IMR-90 (cell line): Measurements from ENCODE around the gene SGMS1. TPM values are rescaled to one million over a fixed set of nuclear protein-coding genes. Genes with fewer than 3 reads are reported as not detected.

Source experiments
- ATAC-seq: fragments of 200-7000 bp; cut with Tn5 transposase; 2 replicates; pipeline ENCODE4 v1.9.1; 2020; ENCODE audit warnings: low read depth, mild to moderate bottlenecking, moderate library complexity
- BruUV-seq: library from RNA; stranded (reverse); fragments of 400-500 nt; replicated peaks from 2 replicates; lab custom pipeline; 2021; lab: Mats Ljungman, UMichigan
- CTCF ChIA-PET: fragments of 300-600 bp; formaldehyde crosslinking; extraction: SDS; loops from one replicate; lab custom pipeline; 2021; ENCODE audit warnings: antibody characterized with exemption; lab: Yijun Ruan, JAX
- POLR2A ChIA-PET: fragments of 300-600 bp; sonication (Branson Sonifier 250); formaldehyde crosslinking; loops from one replicate; lab custom pipeline; 2022; ENCODE audit warnings: antibody characterized with exemption; ENCODE audit not compliant: unreplicated experiment; lab: Charles Lee
- DNase-seq: peaks from one replicate; pipeline ENCODE4 v3.0.0; 2013
- H2AFZ ChIP-seq: replicated peaks from 2 replicates; pipeline ENCODE3; 2013; ENCODE audit warnings: low read length, mild to moderate bottlenecking; ENCODE audit not compliant: poor library complexity
- H2AK5ac ChIP-seq: 2 replicates; pipeline ENCODE4 v1.6.1; 2013; ENCODE audit warnings: low read depth, low read length, inconsistent platforms
- H2AK9ac ChIP-seq: replicated peaks from 2 replicates; pipeline ENCODE3; 2013; ENCODE audit warnings: mild to moderate bottlenecking, low read depth, low read length, moderate library complexity; ENCODE audit not compliant: poor library complexity
- H2BK120ac ChIP-seq: 2 replicates; pipeline ENCODE4 v1.6.1; 2013; ENCODE audit warnings: low read depth, low read length, inconsistent platforms
- H2BK15ac ChIP-seq: 3 replicates; pipeline ENCODE4 v1.6.1; 2013; ENCODE audit warnings: low read depth, low read length, inconsistent platforms
- H2BK20ac ChIP-seq: 2 replicates; pipeline ENCODE4 v1.6.1; 2013; ENCODE audit warnings: low read depth, mild to moderate bottlenecking, inconsistent platforms, low read length, moderate library complexity
- H2BK5ac ChIP-seq: 2 replicates; pipeline ENCODE4 v1.6.1; 2013; ENCODE audit warnings: mild to moderate bottlenecking, low read depth, low read length, inconsistent platforms; ENCODE audit not compliant: poor library complexity, severe bottlenecking
- H3K14ac ChIP-seq: replicated peaks from 2 replicates; pipeline ENCODE4 v1.6.1; 2013; ENCODE audit warnings: low read depth, low read length, inconsistent platforms
- H3K18ac ChIP-seq: 2 replicates; pipeline ENCODE4 v1.6.1; 2013; ENCODE audit warnings: low read depth, low read length, control low read depth
- H3K23ac ChIP-seq: 2 replicates; pipeline ENCODE4 v1.6.1; 2013; ENCODE audit warnings: low read depth, low read length, inconsistent platforms
- H3K27ac ChIP-seq: 2 replicates; pipeline ENCODE4 v1.5.1; 2013; ENCODE audit warnings: mild to moderate bottlenecking, control low read depth, low read length; ENCODE audit not compliant: insufficient read depth
- H3K27me3 ChIP-seq: 2 replicates; pipeline ENCODE4 v1.6.1; 2013; ENCODE audit warnings: low read length; ENCODE audit not compliant: control insufficient read depth, insufficient read depth
- H3K36me3 ChIP-seq: 2 replicates; pipeline ENCODE4 v1.6.1; 2013; ENCODE audit warnings: low read length, mixed read lengths; ENCODE audit not compliant: control insufficient read depth, insufficient read depth
- H3K4ac ChIP-seq: 2 replicates; pipeline ENCODE4 v1.6.1; 2013; ENCODE audit warnings: low read depth, low read length, inconsistent platforms
- H3K4me1 ChIP-seq: 2 replicates; pipeline ENCODE4 v1.6.1; 2013; ENCODE audit warnings: low read length, mixed read lengths; ENCODE audit not compliant: control insufficient read depth, insufficient read depth
- H3K4me2 ChIP-seq: 2 replicates; pipeline ENCODE4 v1.6.1; 2013; ENCODE audit warnings: low read depth, mild to moderate bottlenecking, control low read depth, low read length, moderate library complexity
- H3K4me3 ChIP-seq: 2 replicates; pipeline ENCODE4 v1.5.1; 2013; ENCODE audit warnings: low read depth, mild to moderate bottlenecking, control low read depth, low read length, moderate library complexity; ENCODE audit not compliant: insufficient read depth
- H3K56ac ChIP-seq: 2 replicates; pipeline ENCODE4 v1.6.1; 2013; ENCODE audit warnings: low read length, inconsistent platforms; ENCODE audit not compliant: insufficient read depth; ENCODE audit errors: extremely low read depth
- H3K79me1 ChIP-seq, 2 experiments: 2 replicates each; pipeline ENCODE4 v1.6.1; 2013; ENCODE audit warnings: low read length in 2 of 2, inconsistent platforms in 1 of 2, low read depth in 1 of 2
- H3K9ac ChIP-seq: 2 replicates; pipeline ENCODE4 v1.6.1; 2013; ENCODE audit warnings: low read depth, low read length, control low read depth
- H3K9me1 ChIP-seq: 2 replicates; pipeline ENCODE4 v1.6.1; 2013; ENCODE audit warnings: low read length, inconsistent platforms; ENCODE audit not compliant: insufficient read depth
- H3K9me3 ChIP-seq: 2 replicates; pipeline ENCODE4 v1.6.1; 2013; ENCODE audit warnings: low read length; ENCODE audit not compliant: control insufficient read depth, insufficient read depth
- H4K20me1 ChIP-seq: 2 replicates; pipeline ENCODE4 v1.6.1; 2013; ENCODE audit warnings: low read length, inconsistent platforms; ENCODE audit not compliant: insufficient read depth
- H4K5ac ChIP-seq: 2 replicates; pipeline ENCODE4 v1.6.1; 2013; ENCODE audit warnings: mild to moderate bottlenecking, low read depth, low read length, control low read depth
- H4K8ac ChIP-seq, 2 experiments: 2 replicates each; pipeline ENCODE4 v1.6.1; 2013; ENCODE audit warnings: low read depth in 2 of 2, low read length in 2 of 2, control low read depth in 1 of 2, inconsistent platforms in 1 of 2
- H4K91ac ChIP-seq: 2 replicates; pipeline ENCODE4 v1.6.1; 2013; ENCODE audit warnings: low read depth, low read length, inconsistent platforms; ENCODE audit not compliant: insufficient read depth
- CEBPB ChIP-seq: IDR thresholded peaks from 2 replicates; pipeline ENCODE4 v1.6.1; 2012; ENCODE audit warnings: low read depth, low read length, improper control_type of control experiment
- FOS ChIP-seq: fragments of 150-350 bp; IDR thresholded peaks from 2 replicates; pipeline ENCODE4 v1.6.1; 2016; ENCODE audit warnings: low read depth, low read length
- NFE2L2 ChIP-seq: fragments of 150-350 bp; IDR thresholded peaks from 2 replicates; pipeline ENCODE4 v1.6.1; 2016; ENCODE audit warnings: low read depth, mild to moderate bottlenecking, low read length
- dilution Hi-C: fragments of 300-500 bp; cut with HindIII; formaldehyde crosslinking; loops from one replicate; pipeline ENCODE4 v1.14.3; 2018; ENCODE audit warnings: low sequenced_read_pairs; ENCODE audit not compliant: unreplicated experiment
- in situ Hi-C: fragments of 300-500 bp; cut with MboI; formaldehyde crosslinking; loops from 3 replicates; pipeline ENCODE4 v1.14.3; 2019; ENCODE audit warnings: low sequenced_read_pairs, inconsistent platforms, mixed read lengths
- intact Hi-C: fragments of 100-400 bp; cut with micrococcal nuclease; formaldehyde crosslinking; loops from 2 replicates; pipeline ENCODE4 v1.10.0; 2022
- polyA plus RNA-seq, 3 experiments: library from polyadenylated mRNA; depleted of rRNA; stranded (reverse); fragments of >200 nt; gene quantifications; 2 replicates each; pipeline ENCODE4 v1.2.3, GENCODE V29; 2012; ENCODE audit warnings: low replicate concordance in 1 of 3
- total RNA-seq: library from RNA; depleted of rRNA; stranded (reverse); fragments of >200 nt; gene quantifications from 2 replicates; pipeline ENCODE4 v1.2.3, GENCODE V29; 2012

SGMS1 gene
- total and polyA plus RNA-seq, 2 of the 4 experiments (the other 2 are of a cell fraction): 9.8 to 30.8 TPM

DNA sequence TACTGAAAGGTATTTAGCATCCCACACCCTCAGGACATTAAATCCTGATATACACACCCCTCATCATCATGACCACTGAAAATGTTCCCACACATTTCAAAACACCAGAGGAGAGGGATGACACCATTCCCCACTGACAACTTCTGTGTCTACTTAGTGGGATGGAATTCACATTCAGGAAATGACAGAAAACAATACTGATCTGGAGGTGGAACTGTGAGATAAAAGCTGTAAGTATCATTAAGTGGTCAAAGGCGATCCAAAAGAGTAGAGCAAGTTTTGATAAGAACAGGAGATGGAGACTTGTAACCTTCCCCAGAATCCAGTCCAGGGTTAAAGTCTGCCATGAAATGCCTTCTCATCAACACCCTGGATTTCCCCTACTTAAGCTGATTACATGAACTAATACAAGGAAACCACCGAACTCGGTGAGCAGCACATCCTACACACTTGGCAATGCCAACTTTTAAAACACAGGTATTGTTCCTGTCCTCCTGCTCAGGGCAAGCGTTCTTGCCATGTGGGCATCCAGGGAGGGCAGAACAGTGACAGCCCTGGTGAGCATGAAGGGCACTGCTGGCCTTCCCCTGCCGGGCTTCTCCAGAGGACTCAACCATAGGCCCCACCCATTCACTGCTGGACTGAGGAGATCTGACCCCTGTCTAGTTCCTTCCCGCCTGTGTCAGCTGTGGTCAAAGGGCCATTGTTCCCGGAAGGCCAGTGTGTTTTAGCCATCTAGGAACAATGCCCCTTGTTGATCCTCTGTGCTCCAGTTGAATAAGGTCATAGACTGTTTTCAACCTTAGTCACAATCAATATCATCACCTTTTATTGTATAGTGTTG is 85.0 kb downstream of the SGMS1 start (continued):
- TF ChIP-seq CEBPB (no peak), FOS (no peak)

GRCh38 chr10:50536617-50537240 is 87.0 kb downstream of the SGMS1 start:
- in situ Hi-C loops: no loop called here
- DNase-seq (peak; percentile 65), ATAC-seq (no peak)
- H3K4me1 ChIP-seq: peaks cover 2% of the 10 kb centered on the region; the same call in 1 of the 2 replicates
- H4K91ac ChIP-seq: no peak overlapping the region
- H3K27me3 ChIP-seq: no peaks in the 10 kb centered on the region
- H3K27ac ChIP-seq: no peak overlapping the region
- H4K5ac ChIP-seq: no peak overlapping the region
- H2AK5ac ChIP-seq: no peak overlapping the region
- H3K36me3 ChIP-seq: no peaks in the 10 kb centered on the region
- no peak overlapping the region for H3K18ac ChIP-seq
- dilution Hi-C loops: no loop called here
- H2BK5ac ChIP-seq: no peak overlapping the region
- no peak overlapping the region for H2AK9ac ChIP-seq
- no peak overlapping the region for H3K9ac ChIP-seq
- BruUV-seq: no TSS peak
- ChIA-PET POLR2A (no interaction called here), CTCF (no interaction called here)
- H3K9me1 ChIP-seq: no peaks in the 10 kb centered on the region
- H3K23ac ChIP-seq: no peak overlapping the region
- H2BK15ac ChIP-seq: no peak overlapping the region
- H2BK20ac ChIP-seq: no peak overlapping the region
- no peak overlapping the region for H2BK120ac ChIP-seq
- no peak overlapping the region for H3K4me2 ChIP-seq
- H4K8ac ChIP-seq: no peak overlapping the region
- TF ChIP-seq NFE2L2 (no peak), CEBPB (peak; percentile 52)
- H3K56ac ChIP-seq: no peak overlapping the region
- H3K14ac ChIP-seq: no peak overlapping the region
- no peak overlapping the region for H3K4ac ChIP-seq
- H3K9me3 ChIP-seq: no peaks in the 10 kb centered on the region
- H2AFZ ChIP-seq: no peak overlapping the region
- H4K20me1 ChIP-seq: no peaks in the 10 kb centered on the region
- H3K79me1 ChIP-seq: peaks cover 16 to 30% of the 10 kb centered on the region in 2 experiments
- H3K4me3 ChIP-seq: no peak overlapping the region
- intact Hi-C loops: no loop called here
